NCI-H2227 (cell line): ENCODE data around the gene RIPPLY3.
"Not testable (repeated sequence)": the region's sequence is repeated elsewhere in the genome, so short reads cannot be mapped to it uniquely, and the experiment has no call there.

ENCODE experiments used
- DNase-seq: peaks from one replicate; lab custom pipeline; 2025; ENCODE audit not compliant: unreplicated experiment; lab: John Stamatoyannopoulos, UW

The RIPPLY3 gene

GRCh38 chr21:36980280-36981048, 26.0 kb upstream of the RIPPLY3 start:
- peak; percentile 53 for DNase-seq

GRCh38 chr21:36981049-36981391, 25.5 kb upstream of the RIPPLY3 start:
- DNase-seq: no peak

GRCh38 chr21:36981977-36982700, 24.4 kb upstream of the RIPPLY3 start:
- no peak for DNase-seq

- DNase-seq: no peak
Observed at GRCh38 chr21:36985751-36986594, 20.5 kb upstream of the RIPPLY3 start.

- DNase-seq: no peak
Observed at GRCh38 chr21:36987845-36988244, 18.7 kb upstream of the RIPPLY3 start.

- no peak for DNase-seq
Observed at GRCh38 chr21:36988536-36988935, 18.0 kb upstream of the RIPPLY3 start.

- DNase-seq: not testable (repeated sequence)
Observed at GRCh38 chr21:36989199-36989698, 17.3 kb upstream of the RIPPLY3 start.

GRCh38 chr21:36989699-36990507, 16.6 kb upstream of the RIPPLY3 start:
- peak; percentile 96 for DNase-seq

GRCh38 chr21:36990508-36991205, 15.8 kb upstream of the RIPPLY3 start:
- peak; percentile 53 for DNase-seq

- no peak for DNase-seq
Observed at GRCh38 chr21:36992671-36993070, 13.8 kb upstream of the RIPPLY3 start.

- DNase-seq: no peak
Observed at GRCh38 chr21:36994501-36995158, 11.9 kb upstream of the RIPPLY3 start.

- DNase-seq: not testable (repeated sequence)
Observed at GRCh38 chr21:36995285-36995684, 11.2 kb upstream of the RIPPLY3 start.

GRCh38 chr21:36999131-36999898, 7.2 kb upstream of the RIPPLY3 start:
- DNase-seq: no peak

- no peak for DNase-seq
Observed at GRCh38 chr21:37000381-37000780, 6.1 kb upstream of the RIPPLY3 start.

- DNase-seq: no peak
Observed at GRCh38 chr21:37001441-37001840, 5.1 kb upstream of the RIPPLY3 start.

- not testable (repeated sequence) for DNase-seq
Observed at GRCh38 chr21:37002851-37003250, 3.7 kb upstream of the RIPPLY3 start.

GRCh38 chr21:37003917-37004316, 2.6 kb upstream of the RIPPLY3 start:
- DNase-seq: not testable (repeated sequence)
